Astrocyte (in vitro differentiated cells and primary cell): Measurements from ENCODE around the gene ADCY5. TPM values are rescaled to one million over a fixed set of nuclear protein-coding genes. Genes with fewer than 3 reads are reported as not detected.

ENCODE experiments used
- DNase-seq: peaks from one replicate; pipeline ENCODE4 v3.0.0-alpha.2; 2010; ENCODE audit warnings: low read depth
- FAIRE-seq: peaks from 2 replicates; lab custom pipeline; 2011; peaks lifted over from hg19 to GRCh38; lab: Jason Lieb, UNC
- H2AFZ ChIP-seq: 2 replicates; pipeline ENCODE4 v1.6.0; 2012; ENCODE audit warnings: low read depth, low read length, inconsistent platforms
- H3K27ac ChIP-seq: 2 replicates; pipeline ENCODE4 v1.5.1; 2011; ENCODE audit warnings: low read depth, low read length, inconsistent platforms
- H3K27me3 ChIP-seq: 2 replicates; pipeline ENCODE4 v1.6.0; 2011; ENCODE audit warnings: low read length, inconsistent platforms; ENCODE audit not compliant: insufficient read depth
- H3K36me3 ChIP-seq: 2 replicates; pipeline ENCODE4 v1.5.1; 2011; ENCODE audit warnings: low read length, inconsistent platforms; ENCODE audit not compliant: insufficient read depth
- H3K4me1 ChIP-seq: 2 replicates; pipeline ENCODE4 v1.5.1; 2011; ENCODE audit warnings: low read length, inconsistent platforms; ENCODE audit not compliant: insufficient read depth
- H3K4me2 ChIP-seq: 2 replicates; pipeline ENCODE4 v1.6.0; 2012; ENCODE audit warnings: low read length, inconsistent platforms
- H3K4me3 ChIP-seq: 2 replicates; pipeline ENCODE4 v1.5.1; 2011; ENCODE audit warnings: low read depth, mild to moderate bottlenecking, low read length, inconsistent platforms; ENCODE audit not compliant: insufficient read depth
- H3K79me2 ChIP-seq: 2 replicates; pipeline ENCODE4 v1.6.0; 2012; ENCODE audit warnings: mild to moderate bottlenecking, low read length, inconsistent platforms; ENCODE audit not compliant: insufficient read depth
- H3K9ac ChIP-seq: 2 replicates; pipeline ENCODE4 v1.6.0; 2012; ENCODE audit warnings: mild to moderate bottlenecking, low read length, inconsistent platforms
- H3K9me3 ChIP-seq: 2 replicates; pipeline ENCODE4 v1.5.1; 2012; ENCODE audit warnings: low read depth, mild to moderate bottlenecking, low read length, inconsistent platforms; ENCODE audit not compliant: insufficient read depth
- H4K20me1 ChIP-seq: 2 replicates; pipeline ENCODE4 v1.6.0; 2012; ENCODE audit warnings: low read length, inconsistent platforms; ENCODE audit not compliant: insufficient read depth
- H3K27ac Mint-ChIP-seq: one replicate; pipeline ENCODE4 v1.8.0; 2021; ENCODE audit warnings: mild to moderate bottlenecking, mixed read lengths; ENCODE audit not compliant: unreplicated experiment
- H3K27me3 Mint-ChIP-seq: one replicate; pipeline ENCODE4 v1.8.0; 2021; ENCODE audit warnings: low read depth, mixed read lengths; ENCODE audit not compliant: unreplicated experiment
- H3K36me3 Mint-ChIP-seq: one replicate; pipeline ENCODE4 v1.8.0; 2021; ENCODE audit warnings: low read depth, mixed read lengths; ENCODE audit not compliant: unreplicated experiment
- H3K4me1 Mint-ChIP-seq: one replicate; pipeline ENCODE4 v1.8.0; 2021; ENCODE audit warnings: low read depth, mixed read lengths; ENCODE audit not compliant: unreplicated experiment
- H3K4me3 Mint-ChIP-seq: one replicate; pipeline ENCODE4 v1.8.0; 2021; ENCODE audit warnings: mild to moderate bottlenecking, moderate library complexity, mixed read lengths; ENCODE audit not compliant: unreplicated experiment
- H3K9me3 Mint-ChIP-seq: one replicate; pipeline ENCODE4 v1.8.0; 2021; ENCODE audit warnings: mild to moderate bottlenecking, mixed read lengths; ENCODE audit not compliant: unreplicated experiment
- CTCF ChIP-seq: IDR thresholded peaks from 2 replicates; pipeline ENCODE4 v1.5.1; 2011; ENCODE audit warnings: low read depth, mild to moderate bottlenecking, inconsistent platforms, low read length, moderate library complexity; ENCODE audit not compliant: insufficient read depth
- EZH2 ChIP-seq: IDR thresholded peaks from 2 replicates; pipeline ENCODE4 v1.6.1; 2012; ENCODE audit warnings: mild to moderate bottlenecking, low read length, inconsistent platforms; ENCODE audit not compliant: insufficient read depth
- total RNA-seq: library from RNA; stranded (reverse); gene quantifications from 2 replicates; pipeline ENCODE4 v1.2.1, GENCODE V29; 2021

ADCY5 gene
- total RNA-seq, 1 donor from 2014 or later: 1.2 TPM

- Mint-ChIP-seq H3K4me3 (no peak overlapping the region), H3K36me3 (no peaks in the 10 kb centered on the region), H3K4me1 (peaks cover 27% of the 10 kb centered on the region), H3K9me3 (peaks cover 2% of the 10 kb centered on the region), H3K27ac (no peak overlapping the region), H3K27me3 (peaks cover 31% of the 10 kb centered on the region)
- H3K9me3 ChIP-seq: no peaks in the 10 kb centered on the region
- no peaks in the 10 kb centered on the region for H3K36me3 ChIP-seq
- no peaks in the 10 kb centered on the region for H3K4me1 ChIP-seq
- TF ChIP-seq CTCF (no peak), EZH2 (no peak)
- no peak overlapping the region for H3K4me2 ChIP-seq
- H3K79me2 ChIP-seq: no peaks in the 10 kb centered on the region
- H3K27ac ChIP-seq: no peak overlapping the region
- no peak overlapping the region for H2AFZ ChIP-seq
- no peak overlapping the region for H3K9ac ChIP-seq
- no peak overlapping the region for H3K4me3 ChIP-seq
- H4K20me1 ChIP-seq: no peaks in the 10 kb centered on the region
- peaks cover 4% of the 10 kb centered on the region for H3K27me3 ChIP-seq
- no peak for DNase-seq
- FAIRE-seq: no peak
Measured at GRCh38 chr3:123387532-123387931, 61.4 kb downstream of the ADCY5 start.

GRCh38 chr3:123386477-123387040 lies 62.3 kb downstream of the ADCY5 start:
- Mint-ChIP-seq H3K4me1 (peaks cover 29% of the 10 kb centered on the region), H3K27ac (no peak overlapping the region), H3K36me3 (no peaks in the 10 kb centered on the region), H3K27me3 (peaks cover 27% of the 10 kb centered on the region), H3K9me3 (peaks cover 2% of the 10 kb centered on the region), H3K4me3 (no peak overlapping the region)
- no peak overlapping the region for H2AFZ ChIP-seq
- FAIRE-seq (no peak), DNase-seq (no peak)
- H3K4me2 ChIP-seq: no peak overlapping the region
- no peak overlapping the region for H3K4me3 ChIP-seq
- no peaks in the 10 kb centered on the region for H3K79me2 ChIP-seq
- TF ChIP-seq CTCF (no peak), EZH2 (no peak)
- H3K4me1 ChIP-seq: no peaks in the 10 kb centered on the region
- H3K27ac ChIP-seq: no peak overlapping the region
- H3K27me3 ChIP-seq: peaks cover 4% of the 10 kb centered on the region
- no peaks in the 10 kb centered on the region for H3K36me3 ChIP-seq
- no peaks in the 10 kb centered on the region for H3K9me3 ChIP-seq
- no peaks in the 10 kb centered on the region for H4K20me1 ChIP-seq
- no peak overlapping the region for H3K9ac ChIP-seq

DNA sequence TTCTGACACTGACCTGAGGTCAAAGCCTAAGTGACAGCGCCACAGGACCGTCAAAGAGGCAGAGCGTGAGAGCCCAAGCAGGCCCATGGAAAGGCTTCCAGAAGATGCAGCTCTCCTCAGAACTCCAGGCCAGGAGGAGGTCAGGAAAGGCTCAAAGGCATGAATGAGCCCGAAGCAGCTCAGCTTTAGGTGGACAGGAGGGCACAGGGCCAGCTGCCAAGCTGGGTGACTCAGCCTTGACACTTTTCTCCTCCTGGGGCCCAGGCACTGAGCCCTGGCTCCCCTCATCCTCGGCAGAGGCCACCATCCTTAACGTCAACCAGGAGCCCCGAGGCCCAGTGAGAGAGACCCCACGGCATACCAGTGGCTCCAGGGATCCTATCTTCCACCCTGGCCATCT lies 62.9 kb downstream of the ADCY5 start:
- H3K9ac ChIP-seq: no peak overlapping the region

More for the DNA sequence above, 62.9 kb downstream of the ADCY5 start:
- TF ChIP-seq CTCF (no peak), EZH2 (no peak)
- H4K20me1 ChIP-seq: no peaks in the 10 kb centered on the region
- FAIRE-seq: no peak
- no peak overlapping the region for H3K4me3 ChIP-seq
- Mint-ChIP-seq H3K9me3 (no peaks in the 10 kb centered on the region), H3K36me3 (no peaks in the 10 kb centered on the region), H3K4me1 (peaks cover 29% of the 10 kb centered on the region), H3K27ac (no peak overlapping the region), H3K27me3 (peaks cover 25% of the 10 kb centered on the region), H3K4me3 (no peak overlapping the region)
- H3K27ac ChIP-seq: no peak overlapping the region
- H3K36me3 ChIP-seq: no peaks in the 10 kb centered on the region
- H3K9me3 ChIP-seq: no peaks in the 10 kb centered on the region
- H3K4me2 ChIP-seq: no peak overlapping the region
- peaks cover 4% of the 10 kb centered on the region for H3K27me3 ChIP-seq
- DNase-seq: peak; percentile 18
- no peaks in the 10 kb centered on the region for H3K4me1 ChIP-seq
- H3K79me2 ChIP-seq: no peaks in the 10 kb centered on the region
- no peak overlapping the region for H2AFZ ChIP-seq
